ENCODE measurements around the gene KCNG4. TPM values are rescaled to one million over a fixed set of nuclear protein-coding genes. Genes with fewer than 3 reads are reported as not detected.
A peak's percentile ranks its signal among the peaks of the same experiment; 100 is the strongest.

Gene KCNG4
- total RNA-seq, 3 donors from 2014 or later (not counting 1 experiment from before 2014, with no cell fraction given): not detected

GRCh38 chr16:84194470-84195200, 45.2 kb downstream of the KCNG4 start:
- Mint-ChIP-seq H3K36me3 (no peaks in the 10 kb centered on the region), H3K9me3 (no peaks in the 10 kb centered on the region), H3K4me3 (peak overlapping the region; percentile 61), H3K27me3 (ENCODE audit: low read depth in 2 of 2) (peaks cover 0 to 3% of the 10 kb centered on the region in 2 donors), H3K27ac (peak overlapping the region; percentile 57 to 76), H3K4me1 (peaks cover 0 to 9% of the 10 kb centered on the region in 2 donors)
- Histone ChIP-seq H3K4me3 (ENCODE audit: low read length) (no peak overlapping the region), H3K27ac (ENCODE audit: low read length) (no peak overlapping the region), H3K36me3 (ENCODE audit: control insufficient read depth, insufficient read depth, low read length) (no peaks in the 10 kb centered on the region), H3K9me3 (ENCODE audit: control insufficient read depth, insufficient read depth, low read length) (no peaks in the 10 kb centered on the region), H3K27me3 (ENCODE audit: control insufficient read depth, insufficient read depth, low read length) (no peaks in the 10 kb centered on the region), H3K4me1 (ENCODE audit: control insufficient read depth, insufficient read depth, low read length) (peaks cover 13% of the 10 kb centered on the region)
- intact Hi-C loops (cut with micrococcal nuclease): no loop called here
- no peak for TF ChIP-seq CTCF (IDR thresholded peaks at IDR 0.05)
- ATAC-seq (peak; percentile 48 to 80 (median 78)), DNase-seq (peak in 1 of 2 donors; percentile 70)
- WGBS (ENCODE audit: insufficient coverage): 52% methylated on average over 34 of the region's 34 CpGs

DNA sequence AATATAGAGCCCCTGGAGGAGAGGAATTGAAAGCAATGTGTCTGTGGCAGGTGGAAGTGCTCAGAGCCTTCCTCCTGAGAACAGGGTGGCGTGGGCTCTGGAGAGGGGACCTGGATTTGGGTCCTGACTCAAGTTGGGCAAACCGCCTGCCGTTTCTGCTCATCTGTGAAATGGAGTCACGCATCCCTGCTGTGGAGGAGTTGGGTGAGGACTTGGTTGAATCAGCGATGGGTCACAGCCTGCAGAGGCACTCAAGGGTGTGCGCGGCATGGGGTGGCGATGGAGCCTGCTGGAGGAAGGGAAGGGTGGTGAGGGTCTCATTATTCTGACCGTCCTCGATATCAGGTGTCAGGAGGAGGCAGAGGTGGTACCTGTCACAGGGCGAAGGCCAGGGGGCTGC, 45.8 kb downstream of the KCNG4 start:
- ATAC-seq: no peak
- 83% methylated on average over 11 of the region's 11 CpGs for WGBS (ENCODE audit: insufficient coverage)
- Mint-ChIP-seq H3K9me3 (no peaks in the 10 kb centered on the region), H3K36me3 (no peaks in the 10 kb centered on the region), H3K4me1 (peaks cover 0 to 9% of the 10 kb centered on the region in 2 donors), H3K27ac (peak overlapping the region; percentile 57 to 76), H3K27me3 (ENCODE audit: low read depth in 2 of 2) (peaks cover 0 to 3% of the 10 kb centered on the region in 2 donors), H3K4me3 (peak overlapping the region; percentile 61)
- Histone ChIP-seq H3K27me3 (ENCODE audit: control insufficient read depth, insufficient read depth, low read length) (no peaks in the 10 kb centered on the region), H3K9me3 (ENCODE audit: control insufficient read depth, insufficient read depth, low read length) (no peaks in the 10 kb centered on the region), H3K36me3 (ENCODE audit: control insufficient read depth, insufficient read depth, low read length) (no peaks in the 10 kb centered on the region), H3K4me1 (ENCODE audit: control insufficient read depth, insufficient read depth, low read length) (peaks cover 13% of the 10 kb centered on the region), H3K27ac (ENCODE audit: low read length) (no peak overlapping the region), H3K4me3 (ENCODE audit: low read length) (no peak overlapping the region)
- intact Hi-C loops (cut with micrococcal nuclease): no loop called here
- DNase-seq: no peak
- TF ChIP-seq CTCF (IDR thresholded peaks at IDR 0.05): no peak

- Mint-ChIP-seq H3K27ac (peak overlapping the region in 1 of 2 donors; percentile 76), H3K9me3 (no peaks in the 10 kb centered on the region), H3K4me1 (peaks cover 0 to 9% of the 10 kb centered on the region in 2 donors), H3K4me3 (no peak overlapping the region), H3K27me3 (ENCODE audit: low read depth in 2 of 2) (peaks cover 0 to 3% of the 10 kb centered on the region in 2 donors), H3K36me3 (no peaks in the 10 kb centered on the region)
- ATAC-seq (no peak), DNase-seq (peak in 1 of 2 donors; percentile 48)
- Histone ChIP-seq H3K27me3 (ENCODE audit: control insufficient read depth, insufficient read depth, low read length) (no peaks in the 10 kb centered on the region), H3K27ac (ENCODE audit: low read length) (no peak overlapping the region), H3K4me3 (ENCODE audit: low read length) (no peak overlapping the region), H3K4me1 (ENCODE audit: control insufficient read depth, insufficient read depth, low read length) (peaks cover 13% of the 10 kb centered on the region), H3K9me3 (ENCODE audit: control insufficient read depth, insufficient read depth, low read length) (no peaks in the 10 kb centered on the region), H3K36me3 (ENCODE audit: control insufficient read depth, insufficient read depth, low read length) (no peaks in the 10 kb centered on the region)
- intact Hi-C loops (cut with micrococcal nuclease): no loop called here
- TF ChIP-seq CTCF (IDR thresholded peaks at IDR 0.05): no peak
- 54% methylated on average over 7 of the region's 7 CpGs for WGBS (ENCODE audit: insufficient coverage)
These were observed 46.3 kb downstream of the KCNG4 start for GRCh38 chr16:84193480-84193879.

Data from natural killer cell (primary cell).